HG03175 (cell line): ENCODE results near the gene GALNT2.

Experiments used
- ATAC-seq: cut with Tn5 transposase; IDR thresholded peaks from one replicate; pipeline ENCODE4 v1.9.1; 2021; ENCODE audit warnings: mild to moderate bottlenecking, moderate library complexity; ENCODE audit not compliant: unreplicated experiment

Gene GALNT2

DNA sequence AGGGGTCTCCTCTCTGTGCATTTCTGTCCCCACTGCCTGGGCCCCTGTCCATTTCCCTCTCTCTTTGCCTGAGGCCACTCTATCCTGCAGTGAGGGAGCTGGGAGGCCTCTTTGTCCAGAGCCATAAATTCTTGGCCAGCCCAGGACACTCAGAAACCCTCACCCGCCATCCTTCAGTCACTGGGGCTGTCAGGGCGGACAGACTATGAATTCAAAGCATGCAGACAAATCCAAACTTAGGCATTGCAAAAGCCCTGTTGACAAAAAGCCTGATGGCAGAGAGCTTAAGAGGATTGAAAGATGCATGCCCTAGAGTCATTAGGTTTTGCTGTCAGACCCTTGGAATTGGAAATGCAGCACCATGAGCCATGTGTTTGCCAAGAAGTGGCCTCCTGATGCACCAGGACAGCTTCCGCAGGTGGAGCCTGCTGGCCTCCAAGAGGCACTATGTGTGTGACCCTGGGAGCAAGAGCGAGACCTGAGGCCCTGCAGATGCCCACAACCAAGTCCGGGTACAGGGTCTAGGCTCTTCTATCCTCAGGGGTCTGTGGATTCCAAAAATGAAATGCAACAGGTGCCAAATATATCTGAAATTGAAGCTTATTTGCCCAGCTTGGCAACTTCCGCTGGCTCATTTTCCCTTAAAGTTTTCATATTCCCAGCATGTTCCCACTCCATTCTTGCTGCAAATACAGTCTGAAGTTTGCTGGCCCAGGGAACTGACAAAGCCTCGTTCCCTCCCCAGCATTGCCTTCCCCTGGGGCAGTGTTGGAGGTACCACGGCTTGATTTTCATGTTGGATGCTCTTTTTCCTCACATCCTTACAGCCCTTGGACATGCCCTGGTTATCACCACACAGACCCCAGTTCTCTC, 181.2 kb downstream of the GALNT2 start:
- ATAC-seq: no peak

DNA sequence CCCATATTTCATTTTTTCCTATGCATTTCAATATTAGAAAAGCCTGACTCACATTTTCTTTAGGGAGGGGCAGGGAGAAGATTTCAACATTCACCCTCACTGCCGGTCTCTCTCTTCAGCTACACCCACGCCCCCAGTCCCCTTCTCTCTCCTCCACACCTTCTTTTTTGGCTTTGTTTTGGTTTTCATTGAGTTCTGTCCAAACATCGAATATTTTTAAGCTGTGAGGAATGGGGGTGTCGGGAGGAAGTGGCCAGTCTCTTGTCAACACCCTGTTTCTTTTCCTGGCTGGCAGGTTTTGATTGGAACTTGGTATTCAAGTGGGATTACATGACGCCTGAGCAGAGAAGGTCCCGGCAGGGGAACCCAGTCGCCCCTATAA, 181.8 kb downstream of the GALNT2 start:
- ATAC-seq: no peak

DNA sequence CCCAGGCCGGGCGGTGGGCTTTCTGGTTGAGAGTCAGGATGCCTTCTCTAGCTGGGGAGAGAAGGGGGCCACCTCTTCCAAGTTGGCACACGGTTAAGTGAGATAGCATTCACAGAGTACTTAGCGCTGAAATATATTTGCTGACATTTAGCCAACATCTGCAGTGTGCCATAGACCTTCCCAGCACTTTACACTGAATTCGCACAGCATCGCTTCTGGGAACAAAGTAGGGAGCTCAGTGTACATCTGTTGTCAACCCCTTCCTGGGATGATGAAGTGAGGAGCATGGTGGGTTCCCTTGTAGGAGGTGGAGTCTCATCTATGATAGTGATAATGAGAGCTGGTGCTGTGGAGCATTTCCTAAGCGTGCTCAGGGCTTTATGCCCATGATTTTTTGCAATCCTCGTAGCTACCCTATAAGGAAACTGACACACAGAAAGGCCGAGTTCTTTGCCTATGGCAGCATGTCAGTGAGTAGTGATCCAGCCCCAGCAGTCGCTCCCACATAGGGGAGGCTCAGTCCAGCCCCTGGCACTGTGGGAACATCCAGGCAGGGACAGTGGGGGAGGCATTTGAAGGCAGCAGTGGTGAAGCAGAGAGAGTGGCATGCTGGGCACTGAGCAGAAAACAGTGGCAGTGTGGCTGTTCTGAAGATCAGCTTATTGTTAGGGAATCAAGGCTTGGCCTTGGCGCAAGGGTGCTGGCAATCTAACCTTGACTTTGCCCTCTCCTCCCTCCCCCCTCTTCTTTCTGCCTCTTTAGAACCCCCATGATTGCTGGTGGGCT, 182.8 kb downstream of the GALNT2 start:
- ATAC-seq: no peak

DNA sequence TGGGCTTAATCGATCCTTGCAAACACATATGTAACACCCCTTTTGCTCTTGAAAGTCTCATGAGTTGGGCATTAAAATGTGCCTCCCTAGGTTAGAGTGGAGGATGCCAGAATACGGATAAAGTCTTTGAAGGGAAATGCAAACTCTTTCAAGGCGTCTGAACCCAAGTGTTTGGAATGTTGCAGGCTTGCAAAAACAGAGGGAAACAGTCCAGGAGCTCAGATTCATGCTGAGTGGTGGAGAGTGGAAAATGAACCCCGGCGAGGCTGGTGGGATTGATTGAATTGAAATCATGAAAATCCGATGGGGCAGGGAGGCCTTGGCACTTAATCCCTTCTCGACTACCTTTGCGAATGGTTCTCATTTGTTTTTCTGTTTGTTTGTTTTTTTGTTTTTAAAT, 183.6 kb downstream of the GALNT2 start:
- no peak for ATAC-seq

DNA sequence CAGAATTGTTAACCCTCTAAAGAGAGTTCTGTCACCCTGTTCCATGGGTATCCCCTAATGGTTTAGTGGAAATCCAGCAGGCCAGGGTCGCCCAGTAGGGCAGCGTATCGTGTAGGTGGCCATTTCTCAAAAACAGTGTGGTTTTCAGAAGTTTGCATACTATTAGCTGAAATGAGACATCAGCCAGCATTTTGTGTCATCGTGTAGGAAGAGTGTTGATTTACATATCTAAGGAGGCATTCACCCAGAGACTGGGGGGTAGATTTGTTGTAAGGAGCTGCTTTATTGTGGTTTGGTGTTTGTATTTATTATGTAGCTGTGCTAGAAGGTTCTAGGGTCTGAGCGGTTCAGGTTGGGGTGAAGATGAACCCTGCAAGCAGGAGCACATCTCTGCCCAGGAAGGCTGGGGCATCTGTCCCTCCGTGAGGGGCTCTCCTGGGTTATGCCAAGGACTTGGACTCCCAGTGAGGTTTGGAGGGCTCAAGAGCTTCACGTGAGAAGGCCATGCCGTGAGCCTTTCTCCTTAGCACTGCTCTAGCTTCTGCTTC, 184.7 kb downstream of the GALNT2 start:
- no peak for ATAC-seq

DNA sequence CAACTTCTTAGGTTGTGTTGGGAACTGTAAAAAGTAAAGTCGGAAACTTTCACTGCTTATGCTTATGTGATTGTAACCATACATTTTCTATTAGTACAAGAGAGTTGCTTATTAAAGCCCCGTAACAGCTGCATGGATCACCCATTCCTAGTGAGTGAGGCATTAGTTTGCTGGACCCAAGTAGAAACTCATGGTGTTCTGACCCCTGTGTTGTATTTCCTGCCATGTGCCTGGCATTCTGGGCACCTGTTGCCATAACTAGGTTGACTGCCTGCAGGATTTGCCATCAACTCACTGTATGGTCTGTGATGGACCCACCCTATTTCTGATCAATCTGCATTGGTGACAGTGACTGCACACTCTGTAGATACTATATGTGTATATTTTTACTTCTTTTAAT, 186.1 kb downstream of the GALNT2 start:
- ATAC-seq: no peak

DNA sequence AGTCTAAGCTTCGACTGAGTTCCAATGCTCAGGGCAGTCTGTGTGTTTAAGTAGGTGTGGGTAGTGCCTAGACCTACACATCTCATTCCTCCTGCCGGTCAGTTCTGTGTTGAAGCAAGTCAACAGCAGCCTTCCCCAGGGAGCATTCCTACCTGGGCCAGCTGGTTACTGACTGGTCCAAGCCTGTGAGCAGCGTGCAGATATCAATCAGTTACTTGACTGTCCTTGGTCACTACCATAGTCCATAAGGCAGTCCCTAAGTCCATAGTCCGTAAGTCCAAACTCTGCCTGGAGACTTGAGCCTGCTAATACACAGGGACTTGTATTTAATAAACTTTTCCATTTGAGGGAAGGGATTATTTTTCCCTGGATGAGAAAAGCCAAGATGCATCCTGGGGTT, 187.2 kb downstream of the GALNT2 start:
- no peak for ATAC-seq

DNA sequence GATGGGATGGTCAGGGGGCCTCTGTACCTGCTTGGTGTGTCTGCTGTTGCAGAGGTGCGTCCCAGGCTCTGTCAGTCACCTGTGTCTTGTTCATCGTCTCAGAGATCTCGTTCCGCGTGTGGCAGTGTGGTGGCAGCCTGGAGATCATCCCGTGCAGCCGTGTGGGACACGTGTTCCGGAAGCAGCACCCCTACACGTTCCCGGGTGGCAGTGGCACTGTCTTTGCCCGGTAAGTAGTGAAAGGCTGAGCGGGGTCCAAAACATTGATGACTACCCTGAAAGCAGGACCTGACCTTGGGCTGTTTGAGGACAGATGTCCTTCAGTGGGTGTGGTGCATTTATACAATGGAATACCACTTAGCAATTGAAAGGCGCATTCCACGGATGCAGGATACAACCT, 188.1 kb downstream of the GALNT2 start:
- no peak for ATAC-seq

DNA sequence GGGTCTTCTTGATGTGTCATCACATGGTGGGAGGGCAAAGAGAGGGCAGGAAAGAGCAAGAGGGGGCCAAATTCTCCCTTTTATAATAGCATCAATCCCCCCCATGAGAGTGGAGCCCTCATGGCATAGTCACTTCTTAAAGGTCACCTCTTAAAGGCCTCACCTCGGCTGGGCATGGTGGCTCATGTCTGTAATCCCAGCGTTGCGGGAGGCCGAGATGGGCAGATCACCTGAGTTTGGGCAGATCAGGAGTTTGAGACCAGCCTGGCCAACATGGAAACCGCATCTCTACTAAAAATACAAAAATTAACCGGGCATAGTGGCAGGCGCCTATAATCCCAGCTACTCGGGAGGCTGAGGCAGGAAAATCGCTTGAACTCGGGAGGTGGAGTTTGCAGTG, 189.0 kb downstream of the GALNT2 start:
- no peak for ATAC-seq

DNA sequence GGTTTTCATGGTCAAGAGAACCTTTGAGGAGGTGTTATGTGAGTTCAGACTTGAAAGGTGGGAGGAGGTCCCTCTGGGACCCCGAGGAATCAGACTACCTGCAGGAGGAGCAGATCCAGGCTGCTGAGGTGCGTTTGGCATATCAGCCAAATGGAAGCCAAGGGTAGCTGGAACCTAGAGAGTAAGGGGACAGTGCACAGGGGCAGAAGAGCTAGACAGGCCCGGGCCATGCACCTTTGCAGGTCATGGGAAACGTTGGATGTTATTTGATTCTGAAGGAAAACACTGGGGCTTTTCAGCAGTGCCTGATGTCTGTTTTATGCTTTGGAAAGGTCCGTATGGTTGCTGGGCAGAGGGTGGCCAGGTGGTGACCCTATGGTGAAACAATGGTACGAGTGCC, 189.9 kb downstream of the GALNT2 start:
- no peak for ATAC-seq

DNA sequence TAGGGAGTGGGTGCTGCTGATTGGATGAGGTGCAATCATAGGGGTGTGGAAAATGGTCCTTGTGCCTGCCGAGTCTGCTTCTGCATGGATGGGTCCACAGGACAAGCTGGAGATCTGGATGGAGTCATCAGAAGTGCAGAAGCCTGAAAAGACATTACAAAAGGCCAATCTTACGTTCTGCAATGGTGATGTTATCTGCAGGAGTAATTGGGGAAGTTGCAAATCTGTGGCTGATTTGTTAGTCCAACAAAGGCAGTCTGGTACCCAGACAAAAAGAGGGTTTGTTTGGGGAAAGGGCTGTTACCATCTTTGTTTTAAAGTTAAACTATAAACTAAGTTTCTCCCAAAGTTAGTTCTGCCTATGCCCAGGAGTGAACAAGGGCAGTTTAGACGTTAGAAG, 192.6 kb downstream of the GALNT2 start:
- ATAC-seq: no peak

DNA sequence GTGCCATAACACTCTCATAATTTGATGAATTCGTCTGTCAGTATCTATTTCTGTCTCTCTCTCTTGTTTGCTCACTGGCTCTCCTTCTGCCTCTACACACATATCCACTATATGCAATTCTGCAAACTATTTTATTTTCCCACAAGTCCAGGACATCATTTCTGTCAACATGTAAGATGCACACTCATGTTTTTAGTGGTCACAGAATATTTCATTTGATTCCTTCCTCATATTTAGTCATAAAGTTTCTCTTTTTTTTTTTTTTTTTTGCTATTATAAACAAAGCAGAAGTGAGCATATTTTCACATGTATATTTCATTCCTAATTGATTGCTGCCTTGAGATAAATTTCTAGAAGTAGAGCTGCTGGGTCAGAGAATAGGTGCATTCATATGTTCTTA, 193.8 kb downstream of the GALNT2 start:
- ATAC-seq: no peak

DNA sequence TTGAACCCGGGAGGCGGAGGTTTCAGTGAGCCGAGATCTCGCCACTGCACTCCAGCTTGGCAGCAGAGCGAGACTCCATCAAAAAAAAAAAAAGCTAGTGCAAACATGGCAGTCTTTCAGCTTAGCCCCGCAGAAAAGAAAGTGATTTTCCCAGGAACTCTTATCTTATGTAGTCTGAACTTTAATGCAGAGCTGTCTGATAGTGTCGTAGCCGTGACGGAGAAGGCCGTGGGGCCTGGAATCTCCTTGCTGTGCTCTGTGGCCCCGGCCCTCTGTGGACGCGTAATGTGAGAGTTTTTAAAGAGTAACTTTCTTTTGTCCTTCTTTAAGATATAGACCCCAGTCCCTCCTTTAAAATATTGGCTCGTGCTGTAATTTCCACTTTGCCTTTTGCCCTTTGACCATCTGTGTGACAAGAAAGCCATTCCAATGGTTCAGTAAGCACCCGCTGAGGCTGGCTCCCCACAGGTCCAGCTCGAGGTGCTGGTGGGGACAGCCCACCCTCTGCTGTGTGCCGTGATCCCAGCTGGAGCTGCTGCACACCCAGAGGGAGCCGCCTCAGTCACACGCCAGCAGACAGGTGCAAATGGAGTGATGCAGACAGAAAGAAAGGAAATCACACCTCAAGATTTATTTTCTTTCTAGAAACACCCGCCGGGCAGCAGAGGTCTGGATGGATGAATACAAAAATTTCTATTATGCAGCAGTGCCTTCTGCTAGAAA, 195.1 kb downstream of the GALNT2 start:
- no peak for ATAC-seq

DNA sequence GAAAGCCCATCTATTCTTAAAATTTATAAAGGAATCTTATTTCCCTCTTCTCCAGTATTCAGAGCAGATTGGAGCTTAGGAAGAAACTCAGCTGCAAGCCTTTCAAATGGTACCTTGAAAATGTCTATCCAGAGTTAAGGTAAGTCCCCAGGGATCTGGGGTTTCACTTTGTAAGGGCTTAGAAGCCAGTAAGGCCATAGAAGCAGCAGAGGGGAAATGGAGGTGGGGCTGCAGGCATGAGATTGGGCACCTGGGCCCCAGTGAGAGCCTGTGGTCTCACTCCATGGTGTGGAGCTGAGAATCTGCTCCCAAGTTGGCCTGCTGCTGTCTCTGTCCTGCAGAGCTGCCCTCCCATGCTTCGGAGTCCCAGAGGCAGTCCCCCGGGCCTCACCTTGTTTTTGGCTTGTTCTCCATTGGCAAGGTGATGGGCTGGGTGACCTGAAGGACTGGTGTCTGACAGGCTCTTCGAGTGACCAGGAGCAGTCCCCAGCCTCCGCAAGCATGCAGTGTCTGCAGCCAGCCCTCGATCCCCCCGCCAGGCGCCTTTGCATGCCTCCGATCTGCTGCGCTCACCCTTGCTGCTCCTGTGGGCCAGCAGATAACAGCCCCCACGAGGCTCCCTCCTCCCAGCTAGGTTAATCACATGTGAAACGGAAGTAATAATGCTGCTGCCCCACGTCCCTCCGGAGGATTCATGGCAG, 196.0 kb downstream of the GALNT2 start:
- no peak for ATAC-seq

DNA sequence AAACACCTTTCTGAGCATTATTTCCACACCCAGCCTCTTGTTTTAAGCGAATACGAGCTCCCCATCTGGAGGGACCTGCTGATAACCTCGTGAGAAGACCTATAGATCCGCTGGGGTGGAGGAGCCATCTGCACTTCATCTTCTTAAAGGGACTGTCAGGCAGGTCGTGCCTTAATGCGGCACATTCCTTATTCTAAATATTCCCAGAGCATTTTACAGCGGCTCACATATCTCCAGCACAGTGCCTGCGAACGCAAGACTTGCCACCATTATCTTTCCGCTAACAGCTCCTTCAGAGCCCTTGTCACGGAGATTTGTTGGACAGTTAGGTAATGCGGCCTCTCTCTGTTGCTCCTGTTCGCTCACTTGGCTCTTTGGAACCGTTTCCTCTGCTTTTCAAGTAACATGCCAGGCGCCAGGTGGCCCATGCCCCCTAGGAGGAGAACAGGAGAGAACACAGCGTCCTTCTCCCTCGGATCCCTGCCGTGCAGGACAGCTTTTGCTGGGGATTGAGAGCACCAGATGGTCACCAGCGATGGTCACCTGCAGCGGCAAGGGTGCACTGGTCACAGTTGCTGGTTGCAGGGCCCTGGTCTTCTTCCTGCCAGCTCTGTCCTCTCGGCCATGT, 196.6 kb downstream of the GALNT2 start:
- ATAC-seq: no peak

DNA sequence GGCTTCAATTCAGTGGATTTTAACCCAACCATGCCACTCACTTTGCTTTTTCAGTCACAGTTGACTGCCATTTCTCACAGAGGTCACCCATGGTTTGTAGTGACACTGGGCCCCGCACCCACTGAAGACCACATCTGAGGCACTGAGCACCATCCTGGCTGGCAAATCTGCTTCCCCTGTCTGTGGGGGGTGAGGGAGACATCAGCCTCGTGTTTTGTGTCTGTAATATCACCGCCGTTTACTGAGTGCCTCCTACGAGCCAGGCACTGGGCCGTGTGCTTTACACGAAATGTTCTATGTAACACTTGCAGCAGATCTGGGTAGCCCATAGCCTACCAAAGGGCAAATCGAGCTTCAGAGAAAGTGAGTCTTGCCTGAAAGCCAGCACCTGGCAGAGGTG, 197.3 kb downstream of the GALNT2 start:
- ATAC-seq: no peak

DNA sequence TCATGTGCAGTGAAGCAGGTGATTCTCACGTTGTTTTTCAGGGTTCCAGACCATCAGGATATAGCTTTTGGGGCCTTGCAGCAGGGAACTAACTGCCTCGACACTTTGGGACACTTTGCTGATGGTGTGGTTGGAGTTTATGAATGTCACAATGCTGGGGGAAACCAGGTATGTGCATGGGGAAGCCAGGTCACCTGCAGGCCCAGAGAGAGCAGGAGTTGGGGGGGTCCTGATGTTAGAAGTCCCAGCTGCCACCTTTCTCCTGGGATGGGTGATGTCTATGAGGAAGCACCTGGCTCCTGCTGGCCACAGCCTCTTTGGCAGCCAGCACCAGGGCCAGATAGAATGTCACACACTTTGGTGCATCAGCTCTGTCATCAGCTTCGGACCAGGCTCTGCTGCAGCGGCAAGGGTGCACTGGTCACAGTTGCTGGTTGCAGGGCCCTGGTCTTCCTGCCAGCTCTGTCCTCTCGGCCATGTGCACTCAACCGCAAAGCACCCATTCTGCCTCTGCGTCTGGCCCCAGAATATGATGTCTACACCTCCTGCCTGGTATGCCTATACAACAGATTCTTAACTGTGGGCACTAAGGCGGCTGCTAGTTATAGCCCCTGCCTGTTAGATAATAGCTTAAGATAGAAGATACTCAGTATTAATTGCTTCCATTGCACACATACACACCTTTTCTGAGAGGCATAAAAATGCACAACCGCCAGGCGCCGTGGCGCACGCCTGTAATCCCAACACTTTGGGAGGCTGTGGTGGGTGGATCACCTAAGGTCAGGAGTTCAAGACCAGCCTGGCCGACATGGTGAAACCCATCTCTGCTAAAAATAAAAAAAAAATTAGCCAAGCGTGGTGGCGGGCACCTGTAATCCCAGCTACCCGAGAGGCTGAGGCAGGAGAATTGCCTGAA, 198.4 kb downstream of the GALNT2 start:
- ATAC-seq: no peak

DNA sequence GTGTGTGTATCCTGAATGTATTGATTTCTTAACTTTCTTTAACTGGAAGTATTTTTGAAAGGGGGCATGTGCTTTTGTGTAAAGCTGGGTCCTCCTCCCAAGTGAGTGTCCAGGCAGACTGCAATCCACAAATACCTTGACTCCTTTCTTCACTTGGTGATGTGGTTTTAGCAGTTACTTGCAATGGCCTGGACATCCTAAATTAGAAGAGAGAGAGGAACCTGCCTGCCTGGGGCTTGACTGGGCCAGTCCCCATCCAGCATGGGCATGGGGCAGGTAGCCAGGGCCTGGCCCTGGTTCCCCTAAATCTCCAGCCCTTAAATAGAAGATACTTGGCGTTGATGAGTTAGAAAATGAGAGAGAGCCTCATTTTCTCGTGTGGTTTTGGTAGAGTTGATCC, 199.4 kb downstream of the GALNT2 start:
- no peak for ATAC-seq

DNA sequence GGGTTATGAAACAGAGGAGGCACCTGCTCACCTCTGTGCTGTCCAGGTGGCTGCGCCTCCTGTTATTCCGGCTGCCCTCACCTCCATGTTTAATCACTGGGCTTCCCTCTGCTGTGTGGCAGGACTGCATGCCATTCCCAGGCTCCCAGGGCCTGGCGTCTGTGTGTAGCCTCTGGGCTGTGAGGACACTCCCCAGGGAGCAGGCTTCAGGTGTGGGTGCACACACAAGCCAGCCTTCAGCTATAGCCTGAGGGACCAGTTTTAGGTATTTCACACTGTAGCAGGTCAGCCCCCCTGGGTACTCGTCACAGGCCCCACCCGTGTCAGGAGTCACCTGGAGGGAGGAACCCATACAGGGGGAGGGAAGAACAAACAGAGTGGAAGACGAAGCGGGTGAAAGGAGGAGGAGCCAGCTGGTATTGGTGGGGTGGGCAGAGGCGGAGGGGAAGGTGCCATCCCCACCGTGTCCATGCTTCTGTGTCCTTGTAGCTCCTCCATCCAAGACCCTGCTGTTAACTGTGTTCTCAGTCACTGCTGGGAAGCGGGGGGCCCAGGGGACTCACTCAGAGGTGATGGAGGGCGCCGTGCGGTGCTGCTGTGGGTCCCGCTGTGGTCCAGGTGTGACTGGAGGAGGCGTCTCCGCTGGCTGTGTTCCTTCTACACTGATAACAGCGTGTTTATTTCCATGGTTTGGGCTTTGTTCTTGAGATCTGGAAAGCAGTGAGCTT, 200.5 kb downstream of the GALNT2 start:
- no peak for ATAC-seq
